ENCODE results near the gene C1QC.

The C1QC gene

GRCh38 chr1:22628698-22629444 is 14.6 kb upstream of the C1QC start:
- no peak for DNase-seq (ENCODE audit: insufficient read length, low spot score)
- FAIRE-seq = no peak
- no peak for TF ChIP-seq POLR2A (IDR thresholded peaks at IDR 0.05; ENCODE audit: low read depth, low read length)

DNA sequence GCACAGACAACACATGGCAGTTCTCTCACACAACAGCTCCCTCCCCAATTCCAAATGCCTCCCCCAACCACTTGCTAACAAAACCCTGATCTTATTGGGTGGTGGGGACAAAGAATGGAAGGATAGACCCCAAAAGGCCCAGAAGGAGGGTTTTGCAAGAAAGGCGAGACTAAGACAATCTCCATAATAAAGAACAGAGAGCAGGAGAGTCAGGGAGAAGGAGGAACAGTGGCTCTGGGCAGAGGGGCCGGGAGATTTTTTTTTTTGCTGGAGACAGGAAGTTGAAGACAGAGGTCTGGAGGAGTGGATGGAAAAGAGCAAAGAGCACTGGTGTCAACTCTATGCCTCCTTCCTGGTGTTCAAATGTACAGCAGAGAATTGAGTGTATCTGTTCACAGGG is 13.5 kb upstream of the C1QC start:
- DNase-seq (ENCODE audit: insufficient read length, low spot score) = no peak
- no peak for TF ChIP-seq POLR2A (IDR thresholded peaks at IDR 0.05; ENCODE audit: low read depth, low read length)
- no peak for FAIRE-seq

GRCh38 chr1:22633697-22634463 is 9.6 kb upstream of the C1QC start:
- DNase-seq (ENCODE audit: insufficient read length, low spot score) = no peak
- FAIRE-seq = no peak
- no peak for TF ChIP-seq POLR2A (IDR thresholded peaks at IDR 0.05; ENCODE audit: low read depth, low read length)

DNA sequence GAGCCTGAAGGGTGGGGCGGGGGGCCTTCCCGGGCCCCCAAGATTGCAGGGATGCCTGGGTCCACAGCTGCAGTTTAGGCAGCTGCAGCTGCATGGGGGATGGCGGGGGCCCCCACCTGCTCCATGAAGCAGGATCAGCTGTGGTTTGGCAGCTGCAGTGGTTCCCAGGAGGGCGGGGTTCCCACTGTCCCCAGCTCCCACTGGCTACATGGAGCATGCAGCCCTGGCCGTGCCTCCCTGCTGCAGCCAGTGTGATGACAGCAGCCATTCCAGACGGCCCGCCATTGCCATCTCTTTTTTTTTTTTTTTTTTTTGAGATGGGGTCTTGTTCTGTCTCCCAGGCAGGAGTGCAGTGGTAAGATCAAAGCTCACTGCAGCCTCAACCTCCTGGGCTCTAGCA is 8.0 kb upstream of the C1QC start:
- FAIRE-seq (no peak), DNase-seq (ENCODE audit: insufficient read length, low spot score) (no peak)
- TF ChIP-seq POLR2A (IDR thresholded peaks at IDR 0.05; ENCODE audit: low read depth, low read length) = no peak

DNA sequence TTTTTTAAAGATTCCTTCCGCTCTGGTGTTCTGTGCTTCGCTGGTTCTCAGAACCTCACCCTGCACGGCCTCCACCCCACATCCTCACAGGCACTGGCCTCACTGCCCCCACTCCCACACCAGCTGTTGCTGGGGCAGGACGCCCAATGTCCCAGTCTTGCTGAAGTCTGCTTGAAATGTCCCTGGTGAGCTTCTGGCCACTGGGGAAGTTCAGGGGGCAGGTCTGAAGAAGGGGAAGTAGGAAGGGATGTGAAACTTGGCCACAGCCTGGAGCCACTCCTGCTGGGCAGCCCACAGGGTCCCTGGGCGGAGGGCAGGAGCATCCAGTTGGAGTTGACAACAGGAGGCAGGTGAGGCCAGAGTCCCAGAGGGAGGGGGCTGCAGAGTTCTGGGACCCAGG is 7.1 kb upstream of the C1QC start, which contains the start of gene C1QA:
C1QA (plus strand) TSS at position 276 of the 400 bp plus-strand sequence. CDS start 989 bp downstream, outside the sequence.
- no peak for TF ChIP-seq POLR2A (IDR thresholded peaks at IDR 0.05; ENCODE audit: low read depth, low read length)
- FAIRE-seq = no peak
- no peak for DNase-seq (ENCODE audit: insufficient read length, low spot score)

DNA sequence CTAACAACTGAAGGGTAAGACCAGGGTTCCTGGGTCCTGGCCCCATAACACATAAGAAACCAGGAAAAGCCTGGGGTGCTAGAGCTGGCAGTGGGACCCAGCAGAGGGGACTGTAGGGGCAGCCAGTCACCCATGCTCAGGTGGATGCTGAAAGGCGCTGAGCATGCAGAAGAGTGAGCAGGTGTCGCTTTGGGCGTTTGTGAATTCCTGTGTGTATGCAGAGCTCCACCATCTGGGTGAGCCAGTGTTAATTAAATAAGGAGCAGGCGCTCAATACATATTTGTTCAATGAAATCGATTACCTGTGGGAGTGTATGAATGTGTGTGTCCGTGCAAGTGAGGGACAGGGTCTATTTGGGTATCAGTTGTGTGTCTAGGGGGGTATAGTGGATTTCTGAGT is 6.5 kb upstream of the C1QC start:
- FAIRE-seq (no peak), DNase-seq (ENCODE audit: insufficient read length, low spot score) (no peak)
- no peak for TF ChIP-seq POLR2A (IDR thresholded peaks at IDR 0.05; ENCODE audit: low read depth, low read length)

DNA sequence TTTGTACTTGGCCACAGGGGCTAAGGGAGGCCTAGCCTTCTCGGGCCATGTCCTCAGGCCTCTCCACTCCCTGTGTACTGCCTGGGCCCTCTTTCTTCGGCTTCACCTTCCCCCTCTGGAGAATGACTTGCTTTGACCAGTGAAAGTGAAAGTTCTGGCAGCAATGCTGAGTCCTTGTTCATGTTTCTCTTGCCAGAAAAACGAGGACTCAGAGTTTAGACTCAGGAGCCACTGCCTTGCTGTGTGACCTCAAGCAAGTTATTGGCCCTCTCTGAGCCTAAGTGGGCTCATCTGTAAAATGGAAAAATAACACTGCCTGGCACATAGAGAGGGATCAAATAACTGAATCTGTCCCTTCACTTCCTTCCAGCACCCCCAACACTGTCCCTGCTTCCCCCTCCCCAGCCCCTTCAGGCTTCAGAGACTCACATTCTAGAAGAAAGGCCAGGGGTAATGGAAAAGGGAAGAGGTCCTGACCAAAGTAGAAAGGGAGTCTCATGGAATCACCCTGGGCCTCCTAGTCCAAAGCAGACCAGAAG is 5.5 kb upstream of the C1QC start:
- FAIRE-seq (no peak), DNase-seq (ENCODE audit: insufficient read length, low spot score) (no peak)
- no peak for TF ChIP-seq POLR2A (IDR thresholded peaks at IDR 0.05; ENCODE audit: low read depth, low read length)

GRCh38 chr1:22638476-22639234 is 4.8 kb upstream of the C1QC start:
- DNase-seq (ENCODE audit: insufficient read length, low spot score) (no peak), FAIRE-seq (no peak)
- no peak for TF ChIP-seq POLR2A (IDR thresholded peaks at IDR 0.05; ENCODE audit: low read depth, low read length)

GRCh38 chr1:22639286-22639685 is 4.1 kb upstream of the C1QC start:
- FAIRE-seq (no peak), DNase-seq (ENCODE audit: insufficient read length, low spot score) (peak; percentile 24)
- no peak for TF ChIP-seq POLR2A (IDR thresholded peaks at IDR 0.05; ENCODE audit: low read depth, low read length)

GRCh38 chr1:22641247-22641646 is 2.2 kb upstream of the C1QC start:
- FAIRE-seq (no peak), DNase-seq (ENCODE audit: insufficient read length, low spot score) (no peak)
- TF ChIP-seq POLR2A (IDR thresholded peaks at IDR 0.05; ENCODE audit: low read depth, low read length) = no peak

DNA sequence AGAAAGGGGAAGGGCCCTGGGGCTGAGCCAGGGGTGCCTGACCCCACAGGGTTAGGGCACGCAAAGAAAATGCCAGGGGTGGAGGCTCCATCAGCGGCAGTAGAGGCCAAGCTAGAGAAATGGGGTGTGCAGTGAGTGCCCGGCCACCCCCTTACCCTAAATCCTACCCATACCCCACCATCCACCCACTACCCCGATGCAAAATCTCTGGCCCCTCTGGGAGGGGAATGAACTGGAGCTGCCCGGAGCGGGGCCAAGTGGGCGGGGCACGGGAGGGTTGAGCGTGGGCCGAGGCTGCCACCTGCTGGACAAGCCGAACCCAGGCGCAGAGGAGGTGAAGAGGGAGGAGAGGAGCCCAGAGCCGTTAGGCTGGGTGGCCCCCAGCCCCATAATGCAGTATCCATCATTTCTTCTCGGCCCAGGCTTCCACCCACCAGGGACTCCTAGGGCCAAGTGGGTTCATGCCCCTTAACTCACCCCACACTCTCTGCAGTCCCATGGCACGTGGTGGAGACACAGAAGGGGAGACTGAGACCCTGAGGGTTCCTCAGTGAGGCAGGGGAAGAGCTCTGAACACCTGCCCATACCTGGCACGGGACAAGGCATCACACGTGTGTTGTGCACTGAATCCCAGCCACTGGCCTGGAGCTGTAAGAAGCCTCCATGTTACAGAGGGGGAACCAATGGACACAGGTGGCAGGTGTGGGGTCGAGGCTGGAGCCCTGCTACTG is 1.4 kb upstream of the C1QC start:
- FAIRE-seq (no peak), DNase-seq (ENCODE audit: insufficient read length, low spot score) (peak; percentile 55)
- no peak for TF ChIP-seq POLR2A (IDR thresholded peaks at IDR 0.05; ENCODE audit: low read depth, low read length)

DNA sequence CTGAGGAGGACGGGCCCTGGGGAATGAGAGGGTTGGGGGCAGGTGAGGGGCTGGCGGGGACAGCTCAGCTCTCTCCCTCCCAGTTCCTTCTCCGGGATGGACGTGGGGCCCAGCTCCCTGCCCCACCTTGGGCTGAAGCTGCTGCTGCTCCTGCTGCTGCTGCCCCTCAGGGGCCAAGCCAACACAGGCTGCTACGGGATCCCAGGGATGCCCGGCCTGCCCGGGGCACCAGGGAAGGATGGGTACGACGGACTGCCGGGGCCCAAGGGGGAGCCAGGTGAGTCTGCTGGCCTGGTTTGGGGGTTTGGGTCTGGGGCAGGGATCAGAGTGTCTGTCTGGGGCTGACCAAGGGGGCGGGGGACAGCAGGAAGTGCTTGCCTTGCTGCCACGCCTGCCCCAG is 495 bp downstream of the C1QC start:
- no peak for DNase-seq (ENCODE audit: insufficient read length, low spot score)
- FAIRE-seq = no peak
- no peak for TF ChIP-seq POLR2A (IDR thresholded peaks at IDR 0.05; ENCODE audit: low read depth, low read length)

- FAIRE-seq = no peak
- no peak for TF ChIP-seq POLR2A (IDR thresholded peaks at IDR 0.05; ENCODE audit: low read depth, low read length)
- DNase-seq (ENCODE audit: insufficient read length, low spot score) = no peak
Observed at GRCh38 chr1:22645931-22646330, 2.5 kb downstream of the C1QC start.

Measured in H54 (cell line).